ENCODE results near the gene PDCD1LG2. TPM values are rescaled to one million over a fixed set of nuclear protein-coding genes. Genes with fewer than 3 reads are reported as not detected.

PDCD1LG2 gene
- total and polyA plus RNA-seq, 2 of the 8 experiments (the other 6 are each of a cell fraction or from before 2014, with no cell fraction given): not detected

Other genes with a start within 250 kb of the PDCD1LG2 start
- gene RLN2, start 205.8 kb upstream of the PDCD1LG2 start, total RNA-seq (2021; fragmentation: NEBNext Ultra II Directional; extraction: Animal tissue kit (Norgen Biotek cat#: 25700)): 4.5 and 4.7 TPM in 2 replicates
- 2.5 and 6.0 TPM in 2 replicates for gene RLN2, start 205.8 kb upstream of the PDCD1LG2 start, polyA plus RNA-seq (2011; rRNA removed)
- gene RLN1, start 170.7 kb upstream of the PDCD1LG2 start, total RNA-seq (2021; fragmentation: NEBNext Ultra II Directional; extraction: Animal tissue kit (Norgen Biotek cat#: 25700)): 0.80 and 1.3 TPM in 2 replicates
- 0.30 and 0.51 TPM in 2 replicates for gene RLN1, start 170.7 kb upstream of the PDCD1LG2 start, polyA plus RNA-seq (2011; rRNA removed)
- gene PLGRKT, start 72.6 kb upstream of the PDCD1LG2 start, total RNA-seq (2021; fragmentation: NEBNext Ultra II Directional; extraction: Animal tissue kit (Norgen Biotek cat#: 25700)): 11.3 and 15.7 TPM in 2 replicates
- gene PLGRKT, start 72.6 kb upstream of the PDCD1LG2 start, polyA plus RNA-seq (2011; rRNA removed): 2.5 and 5.4 TPM in 2 replicates
- gene CD274, start 60.0 kb upstream of the PDCD1LG2 start, total RNA-seq (2021; fragmentation: NEBNext Ultra II Directional; extraction: Animal tissue kit (Norgen Biotek cat#: 25700)): 0.15 TPM in 1 of 2 replicates, not detected in the other
- 0.08 TPM in 1 of 2 replicates, not detected in the other for gene CD274, start 60.0 kb upstream of the PDCD1LG2 start, polyA plus RNA-seq (2011; rRNA removed)
- 24.5 and 25.6 TPM in 2 replicates for gene RIC1, start 118.6 kb downstream of the PDCD1LG2 start, total RNA-seq (2021; fragmentation: NEBNext Ultra II Directional; extraction: Animal tissue kit (Norgen Biotek cat#: 25700))
- gene RIC1, start 118.6 kb downstream of the PDCD1LG2 start, polyA plus RNA-seq (2011; rRNA removed): 10.1 and 10.7 TPM in 2 replicates